ENCODE results near the gene LRRC4. TPM values are rescaled to one million over a fixed set of nuclear protein-coding genes. Genes with fewer than 3 reads are reported as not detected.

Gene LRRC4
- total and polyA plus RNA-seq, 2 donors (not counting 3 experiments of a cell fraction or from before 2014, with no cell fraction given), result 3.8 to 4.2 TPM

DNA sequence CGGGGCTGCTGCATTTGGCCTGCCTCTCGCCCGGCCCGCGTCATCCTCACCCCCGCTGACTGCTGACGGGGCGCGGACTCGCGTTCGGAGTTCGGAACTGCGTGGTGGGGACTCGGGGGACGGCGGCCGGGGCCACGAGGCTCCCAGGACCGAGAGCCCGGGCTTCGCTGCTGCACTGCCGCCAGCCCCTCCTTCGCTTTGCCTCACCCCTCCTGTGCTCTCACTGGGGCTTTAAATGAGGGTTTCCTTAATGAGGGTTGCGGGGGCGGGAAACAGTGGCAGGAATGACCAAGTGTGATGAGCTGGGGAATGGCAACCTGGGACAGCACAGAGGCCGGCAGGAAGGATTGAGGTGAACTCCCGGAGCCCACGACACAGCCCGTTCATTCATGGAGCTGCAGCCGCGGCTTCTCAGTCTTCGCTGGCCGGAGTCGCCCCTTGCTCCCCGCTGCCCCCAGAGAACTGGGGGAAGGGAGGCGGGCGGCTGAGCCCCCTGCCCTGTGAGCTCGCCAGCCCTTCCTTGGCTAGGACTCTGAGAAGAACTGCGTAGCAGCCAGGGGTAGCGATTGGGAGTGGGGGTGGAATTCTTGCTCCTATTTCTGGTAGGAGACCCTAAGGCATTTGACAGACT, 1.5 kb upstream of the LRRC4 start:
- BruUV-seq (replicated peaks), result no TSS peak
- Histone ChIP-seq H3K9me1 (replicated peaks; ENCODE audit: control insufficient read depth, extremely low read depth, insufficient read depth, low read length) (no peaks in the 10 kb centered on the region), H3K27ac (ENCODE audit: insufficient read depth, low read depth, low read length) (no peak overlapping the region), H2AFZ (ENCODE audit: low read depth, low read length) (no peak overlapping the region), H3K9me3 (replicated peaks; ENCODE audit: control insufficient read depth, insufficient read depth, low read length) (no peaks in the 10 kb centered on the region), H3K4me3 (replicated peaks in 1 of 3; ENCODE audit: insufficient read depth in 1 of 3, low read depth in 1 of 3, low read length in 3 of 3) (peak overlapping the region in 2 of 3 experiments; percentile 8 to 45), H3K9ac (replicated peaks; ENCODE audit: extremely low read depth, insufficient read depth, low read length) (peak overlapping the region; percentile 15), H4K20me1 (replicated peaks; ENCODE audit: control insufficient read depth, extremely low read depth, insufficient read depth, low read length) (peaks cover 4% of the 10 kb centered on the region), H3K79me2 (ENCODE audit: control insufficient read depth, insufficient read depth, low read length) (no peaks in the 10 kb centered on the region), H3K36me3 (ENCODE audit: control insufficient read depth in 2 of 2, extremely low read depth in 1 of 2, insufficient read depth in 2 of 2, low read length in 2 of 2) (no peaks in the 10 kb centered on the region), H3K4me1 (ENCODE audit: control insufficient read depth, extremely low read depth, insufficient read depth, low read length) (peaks cover 6% of the 10 kb centered on the region), H3K4me2 (ENCODE audit: insufficient read depth, low read length) (peak overlapping the region; percentile 40), H3K27me3 (ENCODE audit: control insufficient read depth in 2 of 2, insufficient read depth in 2 of 2, low read length in 2 of 2) (no peaks in the 10 kb centered on the region)
- DNase-seq (ENCODE audit: low read depth, low spot score) (no peak), FAIRE-seq (no peak)
- ChIA-PET POLR2A (no interaction called here), CTCF (interaction anchor here (0.6 to 1.6 kb wide), 2 partner anchors 103 to 1269 kb away, joined by 4 read pairs; no protein-coding TSS in a partner anchor)
- dilution Hi-C loops (cut with MboI; ENCODE audit: extremely low pct_ligation_motif_present, low sequenced_read_pairs), result no loop called here
- intact Hi-C loops (cut with micrococcal nuclease), result loop anchor here (1.0 to 10.0 kb wide), 3 partner anchors 100 to 448 kb away; partner anchors contain the start of genes ARF5 and GCC1
- TF ChIP-seq JUN (IDR thresholded peaks at IDR 0.05; ENCODE audit: borderline replicate concordance, insufficient read depth, insufficient read length, low read depth) (no peak), FOS (IDR thresholded peaks at IDR 0.05; ENCODE audit: borderline replicate concordance, insufficient read depth, low read length) (no peak), POLR2A (IDR thresholded peaks at IDR 0.05; ENCODE audit: low read depth, low read length) (no peak), POLR2AphosphoS5 (IDR thresholded peaks at IDR 0.05; ENCODE audit: insufficient read depth, low read depth, low read length) (no peak), EZH2 (IDR thresholded peaks at IDR 0.05; ENCODE audit: borderline replicate concordance, low read depth, low read length, severe bottlenecking) (no peak), GATA2 (IDR thresholded peaks at IDR 0.05; ENCODE audit: insufficient read depth, insufficient read length, low read depth, low read length) (no peak), MYC (IDR thresholded peaks at IDR 0.05; ENCODE audit: low read depth, low read length) (no peak)
- TF ChIP-seq, protein P1, sequence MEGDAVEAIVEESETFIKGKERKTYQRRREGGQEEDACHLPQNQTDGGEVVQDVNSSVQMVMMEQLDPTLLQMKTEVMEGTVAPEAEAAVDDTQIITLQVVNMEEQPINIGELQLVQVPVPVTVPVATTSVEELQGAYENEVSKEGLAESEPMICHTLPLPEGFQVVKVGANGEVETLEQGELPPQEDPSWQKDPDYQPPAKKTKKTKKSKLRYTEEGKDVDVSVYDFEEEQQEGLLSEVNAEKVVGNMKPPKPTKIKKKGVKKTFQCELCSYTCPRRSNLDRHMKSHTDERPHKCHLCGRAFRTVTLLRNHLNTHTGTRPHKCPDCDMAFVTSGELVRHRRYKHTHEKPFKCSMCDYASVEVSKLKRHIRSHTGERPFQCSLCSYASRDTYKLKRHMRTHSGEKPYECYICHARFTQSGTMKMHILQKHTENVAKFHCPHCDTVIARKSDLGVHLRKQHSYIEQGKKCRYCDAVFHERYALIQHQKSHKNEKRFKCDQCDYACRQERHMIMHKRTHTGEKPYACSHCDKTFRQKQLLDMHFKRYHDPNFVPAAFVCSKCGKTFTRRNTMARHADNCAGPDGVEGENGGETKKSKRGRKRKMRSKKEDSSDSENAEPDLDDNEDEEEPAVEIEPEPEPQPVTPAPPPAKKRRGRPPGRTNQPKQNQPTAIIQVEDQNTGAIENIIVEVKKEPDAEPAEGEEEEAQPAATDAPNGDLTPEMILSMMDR (IDR thresholded peaks at IDR 0.05; ENCODE audit: extremely low read depth in 1 of 2, insufficient read depth in 1 of 2, low read depth in 1 of 2, low read length in 2 of 2), result no peak
- TF ChIP-seq, protein P2, sequence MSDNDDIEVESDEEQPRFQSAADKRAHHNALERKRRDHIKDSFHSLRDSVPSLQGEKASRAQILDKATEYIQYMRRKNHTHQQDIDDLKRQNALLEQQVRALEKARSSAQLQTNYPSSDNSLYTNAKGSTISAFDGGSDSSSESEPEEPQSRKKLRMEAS (IDR thresholded peaks at IDR 0.05; ENCODE audit: insufficient read depth, insufficient read length), result no peak
